Testis (tissue), 3 donors: ENCODE data around the gene HAUS8. TPM values are rescaled to one million over a fixed set of nuclear protein-coding genes. Genes with fewer than 3 reads are reported as not detected.
"Not testable (repeated sequence)": the region's sequence is repeated elsewhere in the genome, so short reads cannot be mapped to it uniquely, and the experiment has no call there.

Source experiments
- DNase-seq: peaks from one replicate; pipeline ENCODE4 v3.0.0-alpha.2; 2019
- H3K27ac ChIP-seq, 2 donors: fragments of 200-600 bp; sonication (generic); one replicate each; pipeline ENCODE4 v1.5.1; 2019
- H3K27me3 ChIP-seq: fragments of 200-600 bp; sonication (generic); one replicate; pipeline ENCODE4 v1.5.1; 2019
- H3K36me3 ChIP-seq: fragments of 200-600 bp; sonication (generic); one replicate; pipeline ENCODE4 v1.5.1; 2017; ENCODE audit warnings: low read depth; ENCODE audit errors: missing control alignments
- H3K4me1 ChIP-seq: fragments of 200-600 bp; sonication (generic); one replicate; pipeline ENCODE4 v1.5.1; 2019
- H3K4me3 ChIP-seq, 2 donors: fragments of 200-600 bp; sonication (generic); one replicate each; pipeline ENCODE4 v1.5.1; 2017 to 2019
- H3K9me3 ChIP-seq: fragments of 200-600 bp; sonication (generic); one replicate; pipeline ENCODE4 v1.5.1; 2017
- POLR2A ChIP-seq: fragments of 450-650 bp; IDR thresholded peaks from one replicate; pipeline ENCODE4 v1.6.1; 2017; ENCODE audit warnings: antibody characterized with exemption, mild to moderate bottlenecking, moderate library complexity
- WGBS, 2 donors: methylation state at CpG; one replicate each; pipeline ENCODE4 v1.1.5; 2018; 5-methylcytosine and 5-hydroxymethylcytosine counted together
- intact Hi-C: fragments of 100-400 bp; cut with DNase I; formaldehyde crosslinking; loops from one replicate; pipeline ENCODE4 v1.15.1; 2023; ENCODE audit warnings: low total_unique reads
- polyA plus RNA-seq: library from polyadenylated mRNA; stranded (reverse); fragments of 350-450 nt; fragmentation: Illumina TruSeq; extraction: RNeasy Lipid Tissue Mini Kit (QIAGEN cat#74804); gene quantifications from one replicate; pipeline ENCODE4 v1.2.3, GENCODE V29; 2014; ENCODE audit warnings: low read depth, low replicate concordance; ENCODE audit not compliant: insufficient read depth
- total RNA-seq, 2 donors: library from RNA; depleted of rRNA; stranded (reverse); fragments of >200 nt; gene quantifications; one replicate each; pipeline ENCODE4 v1.2.3, GENCODE V29; 2016
- TF ChIP-seq, protein P1 (sequence below), 3 experiments: fragments of 450-650 bp in 2 of 3; fragments of 200-600 bp in 1 of 3; sonication (generic) in 1 of 3; IDR thresholded peaks; one replicate each; pipeline ENCODE4 v1.5.1; 2016 to 2019; ENCODE audit warnings: antibody characterized with exemption in 3 of 3, mild to moderate bottlenecking in 2 of 3, moderate library complexity in 1 of 3

Gene HAUS8
- total and polyA plus RNA-seq, 3 donors from 2014 or later = 20.0 to 29.7 (median 23.5) TPM

DNA sequence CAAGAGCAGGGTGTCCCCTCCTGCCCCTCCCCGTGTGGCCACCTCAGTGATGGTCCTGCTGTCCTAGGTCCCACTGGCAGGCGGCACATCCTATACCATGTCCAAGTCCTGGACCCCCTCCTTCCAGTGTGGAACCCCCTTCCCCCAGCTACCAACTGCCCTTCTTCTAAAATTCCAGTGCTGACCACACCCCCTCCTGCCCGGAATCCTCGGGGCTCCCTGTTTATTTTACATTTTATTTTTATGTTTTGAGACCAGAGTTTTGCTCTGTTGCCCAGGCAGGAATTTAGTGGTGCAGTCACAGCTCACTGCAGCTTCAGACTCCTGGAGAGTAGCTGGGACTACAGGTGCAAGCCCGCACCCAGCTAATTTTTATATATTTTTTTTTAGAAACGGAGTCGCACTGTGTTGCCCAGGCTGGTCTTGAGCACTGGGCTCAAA lies 47.7 kb downstream of the HAUS8 start:
- 37 to 55% methylated on average over 6 to 7 of the region's 7 CpGs for WGBS, 2 donors
- intact Hi-C loops = no loop called here
- Histone ChIP-seq H3K27ac (no peak overlapping the region), H3K4me1 (no peaks in the 10 kb centered on the region), H3K36me3 (no peaks in the 10 kb centered on the region), H3K4me3 (no peak overlapping the region), H3K9me3 (no peaks in the 10 kb centered on the region), H3K27me3 (no peaks in the 10 kb centered on the region)
- DNase-seq = no peak
- TF ChIP-seq, protein P1, sequence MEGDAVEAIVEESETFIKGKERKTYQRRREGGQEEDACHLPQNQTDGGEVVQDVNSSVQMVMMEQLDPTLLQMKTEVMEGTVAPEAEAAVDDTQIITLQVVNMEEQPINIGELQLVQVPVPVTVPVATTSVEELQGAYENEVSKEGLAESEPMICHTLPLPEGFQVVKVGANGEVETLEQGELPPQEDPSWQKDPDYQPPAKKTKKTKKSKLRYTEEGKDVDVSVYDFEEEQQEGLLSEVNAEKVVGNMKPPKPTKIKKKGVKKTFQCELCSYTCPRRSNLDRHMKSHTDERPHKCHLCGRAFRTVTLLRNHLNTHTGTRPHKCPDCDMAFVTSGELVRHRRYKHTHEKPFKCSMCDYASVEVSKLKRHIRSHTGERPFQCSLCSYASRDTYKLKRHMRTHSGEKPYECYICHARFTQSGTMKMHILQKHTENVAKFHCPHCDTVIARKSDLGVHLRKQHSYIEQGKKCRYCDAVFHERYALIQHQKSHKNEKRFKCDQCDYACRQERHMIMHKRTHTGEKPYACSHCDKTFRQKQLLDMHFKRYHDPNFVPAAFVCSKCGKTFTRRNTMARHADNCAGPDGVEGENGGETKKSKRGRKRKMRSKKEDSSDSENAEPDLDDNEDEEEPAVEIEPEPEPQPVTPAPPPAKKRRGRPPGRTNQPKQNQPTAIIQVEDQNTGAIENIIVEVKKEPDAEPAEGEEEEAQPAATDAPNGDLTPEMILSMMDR (IDR thresholded peaks at IDR 0.05) = no peak
- TF ChIP-seq POLR2A = no peak

DNA sequence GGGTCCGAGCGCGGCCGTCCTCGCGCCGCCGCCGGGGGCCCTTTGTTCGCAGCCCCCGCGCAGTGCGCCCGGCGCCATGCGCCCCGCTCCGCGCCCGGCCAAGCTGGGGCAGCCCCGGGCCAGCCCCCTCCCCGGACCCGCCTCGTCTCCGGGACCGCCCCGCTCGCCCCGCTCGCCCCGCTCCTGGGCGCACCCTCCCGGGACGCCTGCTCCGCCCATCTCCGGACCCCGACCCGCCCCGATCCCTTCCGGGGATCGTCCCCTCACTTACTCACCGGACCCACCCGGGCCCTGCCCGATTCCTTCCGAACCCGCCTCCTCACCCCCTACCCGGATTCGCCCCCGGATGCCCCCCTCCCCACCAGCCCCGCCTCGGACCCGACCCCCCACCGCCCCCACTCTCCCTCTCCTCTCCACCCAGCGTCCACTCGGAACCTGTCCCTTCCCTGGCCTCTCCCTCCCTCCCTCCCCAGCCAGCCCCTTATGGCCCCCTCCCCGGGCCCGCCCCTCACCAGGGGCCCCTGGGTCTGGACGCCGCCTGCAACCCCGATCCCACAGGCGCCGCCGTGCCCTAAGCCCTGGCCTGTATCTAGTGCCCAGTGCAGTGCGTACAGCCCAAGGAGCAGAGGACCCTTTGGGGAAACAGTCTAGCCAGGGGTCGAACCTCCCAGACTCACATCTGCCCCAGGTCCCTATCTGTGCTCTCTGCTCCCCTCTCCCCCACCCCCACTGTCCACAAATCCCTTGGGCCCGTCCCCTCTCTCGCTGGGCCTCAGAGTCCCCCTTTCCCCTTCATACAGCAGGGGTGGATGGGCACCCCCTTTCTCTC lies 48.3 kb downstream of the HAUS8 start, which contains the start of gene CPAMD8:
Gene CPAMD8, minus strand, starts transcription at position 105 of the 829 bp plus-strand sequence. CDS start 168 bp downstream, outside the sequence.
- no peak for DNase-seq
- intact Hi-C loops = no loop called here
- H3K4me1 ChIP-seq = no peaks in the 10 kb centered on the region
- 5 to 6% methylated on average over 20 to 43 of the region's 67 CpGs for WGBS, 2 donors
- H3K9me3 ChIP-seq = no peaks in the 10 kb centered on the region
- TF ChIP-seq, protein P1 (IDR thresholded peaks at IDR 0.05) = no peak
- TF ChIP-seq POLR2A = no peak
- no peaks in the 10 kb centered on the region for H3K36me3 ChIP-seq
- H3K27me3 ChIP-seq = no peaks in the 10 kb centered on the region
- peak within 1 kb of the TSS; percentile 30 to 31 for H3K4me3 ChIP-seq
- H3K27ac ChIP-seq = no peak within 1 kb of the TSS

DNA sequence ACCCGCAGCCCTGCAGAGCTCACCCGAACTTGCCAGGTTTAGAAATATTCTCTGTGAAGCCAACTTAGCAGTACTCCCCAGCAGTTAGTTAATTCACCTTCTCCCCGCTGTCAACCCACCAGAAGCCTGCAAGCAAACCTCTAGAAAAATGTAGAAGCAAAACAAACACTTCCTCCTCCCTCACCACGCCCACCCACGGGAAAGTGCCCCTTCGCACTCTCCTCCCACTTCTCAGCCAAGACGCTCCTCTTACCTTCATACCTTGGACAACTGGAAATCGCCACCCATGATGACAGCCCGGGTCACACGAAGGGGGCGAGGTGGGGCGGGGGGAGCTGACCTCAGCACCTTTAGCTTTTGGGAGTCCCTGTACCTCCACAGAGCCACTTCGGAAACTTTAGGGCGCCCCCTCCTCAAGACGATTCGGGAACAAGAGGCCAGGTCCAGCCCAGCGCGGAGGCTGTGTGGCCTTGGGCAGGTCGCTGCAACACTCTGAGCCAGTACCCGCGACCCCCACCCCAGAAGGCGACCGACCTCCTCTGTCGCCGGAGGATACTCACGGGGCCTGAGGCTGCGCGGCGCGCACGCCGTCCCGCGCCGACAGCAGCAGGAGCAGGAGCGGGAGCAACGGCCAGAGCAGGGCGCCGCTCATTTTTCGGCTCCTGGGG lies 49.1 kb downstream of the HAUS8 start:
- no peak overlapping the region for H3K27ac ChIP-seq
- H3K4me1 ChIP-seq = no peaks in the 10 kb centered on the region
- no peaks in the 10 kb centered on the region for H3K9me3 ChIP-seq
- no peaks in the 10 kb centered on the region for H3K27me3 ChIP-seq
- WGBS, 2 donors = 2% methylated on average over 12 to 37 of the region's 40 CpGs
- DNase-seq = no peak
- H3K36me3 ChIP-seq = no peaks in the 10 kb centered on the region
- peak overlapping the region in 1 of 2 donors; percentile 30 for H3K4me3 ChIP-seq
- TF ChIP-seq, protein P1 (IDR thresholded peaks at IDR 0.05) = no peak
- TF ChIP-seq POLR2A = no peak
- intact Hi-C loops = no loop called here

DNA sequence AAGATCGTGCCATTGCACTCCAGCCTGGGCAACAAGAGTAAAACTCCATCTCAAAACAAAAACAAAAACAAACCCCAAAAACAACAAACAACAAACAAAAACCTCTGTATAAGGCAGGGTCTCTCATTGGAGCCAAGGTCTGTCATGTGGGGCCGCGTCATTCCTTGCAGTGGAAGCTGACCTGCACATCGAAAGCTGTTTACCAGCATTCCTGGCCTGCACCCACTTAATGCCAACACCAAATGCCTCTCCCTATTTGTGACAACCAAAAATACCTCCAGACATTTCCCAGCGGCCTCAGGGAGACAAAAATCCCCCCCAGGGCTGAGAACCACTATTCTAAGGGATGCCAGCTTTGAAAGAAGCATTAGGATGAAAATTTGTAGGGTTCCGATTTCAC lies 49.9 kb downstream of the HAUS8 start:
- Histone ChIP-seq H3K36me3 (no peaks in the 10 kb centered on the region), H3K27me3 (no peaks in the 10 kb centered on the region), H3K27ac (no peak overlapping the region), H3K9me3 (no peaks in the 10 kb centered on the region), H3K4me1 (no peaks in the 10 kb centered on the region), H3K4me3 (no peak overlapping the region)
- intact Hi-C loops = no loop called here
- 81 to 82% methylated on average over 6 of the region's 6 CpGs for WGBS, 2 donors
- TF ChIP-seq, protein P1 (IDR thresholded peaks at IDR 0.05) = no peak
- no peak for TF ChIP-seq POLR2A
- no peak for DNase-seq

DNA sequence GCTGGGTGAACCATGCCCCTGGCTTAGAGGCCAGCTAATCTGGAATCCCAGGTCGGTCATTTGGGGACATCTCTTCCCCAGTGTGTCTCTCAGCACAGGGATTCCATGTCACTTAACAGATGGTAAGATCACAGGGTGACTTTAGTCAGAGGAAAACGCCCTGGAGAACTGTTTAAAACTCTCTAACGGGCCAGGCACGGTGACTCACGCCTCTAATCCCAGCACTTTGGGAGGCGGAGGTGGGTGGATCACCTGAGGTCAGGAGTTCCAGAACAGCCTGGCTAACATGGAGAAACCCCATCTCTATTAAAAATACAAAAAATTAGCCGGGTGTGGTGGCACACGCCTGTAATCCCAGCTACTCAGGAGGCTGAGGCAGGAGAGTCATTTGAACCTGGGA lies 50.3 kb downstream of the HAUS8 start:
- intact Hi-C loops, DNase-seq, H3K9me3 ChIP-seq, H3K27ac ChIP-seq, H3K36me3 ChIP-seq, H3K27me3 ChIP-seq, H3K4me3 ChIP-seq, H3K4me1 ChIP-seq: not testable (repeated sequence)
- 88 to 95% methylated on average over 8 of the region's 8 CpGs for WGBS, 2 donors
